ENCODE measurements around the gene KIF23.

KIF23 gene

GRCh38 chr15:69394556-69395282 lies 19.4 kb upstream of the KIF23 start:
- peak; percentile 75 for DNase-seq (ENCODE audit: low spot score)

GRCh38 chr15:69395460-69395859 lies 18.7 kb upstream of the KIF23 start:
- no peak for DNase-seq (ENCODE audit: low spot score)

GRCh38 chr15:69395991-69396390 lies 18.2 kb upstream of the KIF23 start:
- DNase-seq (ENCODE audit: low spot score), result no peak

- peak; percentile 59 for DNase-seq (ENCODE audit: low spot score)
Measured at GRCh38 chr15:69398491-69398891, 15.7 kb upstream of the KIF23 start.

- peak; percentile 38 for DNase-seq (ENCODE audit: low spot score)
Measured at GRCh38 chr15:69400850-69401249, 13.3 kb upstream of the KIF23 start.

GRCh38 chr15:69402816-69403215 lies 11.3 kb upstream of the KIF23 start:
- DNase-seq (ENCODE audit: low spot score), result no peak

GRCh38 chr15:69403594-69403993 lies 10.6 kb upstream of the KIF23 start:
- DNase-seq (ENCODE audit: low spot score), result no peak

GRCh38 chr15:69405110-69405509 lies 9.0 kb upstream of the KIF23 start:
- no peak for DNase-seq (ENCODE audit: low spot score)

GRCh38 chr15:69407719-69408400 lies 6.3 kb upstream of the KIF23 start:
- no peak for DNase-seq (ENCODE audit: low spot score)

- no peak for DNase-seq (ENCODE audit: low spot score)
Measured at GRCh38 chr15:69408841-69409240, 5.3 kb upstream of the KIF23 start.

- DNase-seq (ENCODE audit: low spot score), result peak; percentile 83
Measured at GRCh38 chr15:69410248-69410874, 3.8 kb upstream of the KIF23 start.

GRCh38 chr15:69412274-69412673 lies 1.9 kb upstream of the KIF23 start:
- DNase-seq (ENCODE audit: low spot score), result no peak

GRCh38 chr15:69412701-69413100 lies 1.4 kb upstream of the KIF23 start:
- DNase-seq (ENCODE audit: low spot score), result no peak

- peak; percentile 91 for DNase-seq (ENCODE audit: low spot score)
Measured at GRCh38 chr15:69414701-69415167, 585 bp downstream of the KIF23 start.

GRCh38 chr15:69415381-69415780 lies 1.2 kb downstream of the KIF23 start:
- no peak for DNase-seq (ENCODE audit: low spot score)

- no peak for DNase-seq (ENCODE audit: low spot score)
Measured at GRCh38 chr15:69417581-69417980, 3.4 kb downstream of the KIF23 start.

GRCh38 chr15:69421498-69421897 lies 7.3 kb downstream of the KIF23 start:
- DNase-seq (ENCODE audit: low spot score), result no peak

- no peak for DNase-seq (ENCODE audit: low spot score)
Measured at GRCh38 chr15:69422336-69422895, 8.3 kb downstream of the KIF23 start.

GRCh38 chr15:69424001-69424400 lies 9.9 kb downstream of the KIF23 start:
- DNase-seq (ENCODE audit: low spot score), result no peak

GRCh38 chr15:69424748-69425413 lies 10.7 kb downstream of the KIF23 start:
- DNase-seq (ENCODE audit: low spot score), result peak; percentile 11

GRCh38 chr15:69433831-69434230 lies 19.7 kb downstream of the KIF23 start:
- no peak for DNase-seq (ENCODE audit: low spot score)

- no peak for DNase-seq (ENCODE audit: low spot score)
Measured at GRCh38 chr15:69434238-69434637, 20.1 kb downstream of the KIF23 start.

All from kidney tubule cell (primary cell).